Stimulated activated naive CD4-positive, alpha-beta T cell treated with Interleukin-2 at 50 U/mL for 16 hours (primary cell): Measurements from ENCODE around the gene GRAMD2B.

Experiments used
- DNase-seq: peaks from one replicate; lab custom pipeline; 2025; lab: John Stamatoyannopoulos, UW

GRAMD2B gene

GRCh38 chr5:126479810-126480209, 56.6 kb downstream of the GRAMD2B start:
- DNase-seq: no peak

- DNase-seq: no peak
Measured at GRCh38 chr5:126480824-126481223, 57.6 kb downstream of the GRAMD2B start.

GRCh38 chr5:126481243-126481642, 58.0 kb downstream of the GRAMD2B start:
- DNase-seq: no peak

- DNase-seq: no peak
Measured at GRCh38 chr5:126482591-126482990, 59.4 kb downstream of the GRAMD2B start.

GRCh38 chr5:126483156-126483555, 59.9 kb downstream of the GRAMD2B start:
- DNase-seq: no peak

GRCh38 chr5:126484253-126484652, 61.0 kb downstream of the GRAMD2B start:
- no peak for DNase-seq

- DNase-seq: no peak
Measured at GRCh38 chr5:126486332-126486731, 63.1 kb downstream of the GRAMD2B start.

GRCh38 chr5:126487596-126487995, 64.4 kb downstream of the GRAMD2B start:
- no peak for DNase-seq

GRCh38 chr5:126488443-126489065, 65.3 kb downstream of the GRAMD2B start:
- DNase-seq: no peak

- DNase-seq: no peak
Measured at GRCh38 chr5:126490167-126490940, 67.1 kb downstream of the GRAMD2B start.

- DNase-seq: no peak
Measured at GRCh38 chr5:126492939-126493338, 69.7 kb downstream of the GRAMD2B start.

- DNase-seq: no peak
Measured at GRCh38 chr5:126494393-126494792, 71.2 kb downstream of the GRAMD2B start.

- no peak for DNase-seq
Measured at GRCh38 chr5:126497506-126497905, 74.3 kb downstream of the GRAMD2B start.

GRCh38 chr5:126499278-126499677, 76.1 kb downstream of the GRAMD2B start:
- no peak for DNase-seq

GRCh38 chr5:126499853-126500342, 76.7 kb downstream of the GRAMD2B start:
- DNase-seq: no peak

GRCh38 chr5:126501448-126501847, 78.2 kb downstream of the GRAMD2B start:
- DNase-seq: no peak

GRCh38 chr5:126503602-126504104, 80.4 kb downstream of the GRAMD2B start:
- no peak for DNase-seq

GRCh38 chr5:126506079-126506478, 82.9 kb downstream of the GRAMD2B start:
- DNase-seq: no peak

- no peak for DNase-seq
Measured at GRCh38 chr5:126508251-126508961, 85.2 kb downstream of the GRAMD2B start.

GRCh38 chr5:126508962-126509279, 85.7 kb downstream of the GRAMD2B start:
- no peak for DNase-seq

- no peak for DNase-seq
Measured at GRCh38 chr5:126509339-126509738, 86.1 kb downstream of the GRAMD2B start.

GRCh38 chr5:126511961-126512360, 88.8 kb downstream of the GRAMD2B start:
- DNase-seq: no peak

GRCh38 chr5:126512451-126512850, 89.2 kb downstream of the GRAMD2B start:
- no peak for DNase-seq
